Measurements from ENCODE around the gene TSR1. TPM values are rescaled to one million over a fixed set of nuclear protein-coding genes. Genes with fewer than 3 reads are reported as not detected.

The TSR1 gene
- polyA plus RNA-seq, 1 of the 3 experiments (the other 2 are of a cell fraction) = 26.7 TPM

GRCh38 chr17:2347805-2348685 is 11.8 kb upstream of the TSR1 start:
- H3K9ac ChIP-seq = no peak overlapping the region
- TF ChIP-seq MAX (IDR thresholded peaks at IDR 0.05; ENCODE audit: low read depth) (no peak), SIN3A (IDR thresholded peaks at IDR 0.05; ENCODE audit: borderline replicate concordance, low read depth, low read length) (no peak), RFX5 (IDR thresholded peaks at IDR 0.05; ENCODE audit: low read length) (peak; percentile 96)
- no peak overlapping the region for H3K4me3 ChIP-seq (ENCODE audit: low read depth in 2 of 2, low read length in 1 of 2)
- 77% methylated on average over 10 of the region's 11 CpGs for WGBS (ENCODE audit: low lambda C conversion rate)
- H3K27me3 ChIP-seq (ENCODE audit: insufficient read depth) = no peaks in the 10 kb centered on the region
- no peak overlapping the region for H2AFZ ChIP-seq (ENCODE audit: low read depth)
- H3K27ac ChIP-seq (ENCODE audit: low read depth in 2 of 2, low read length in 1 of 2) = peak overlapping the region; percentile 41 to 44; a peak in 3 of 4 replicates
- H3K4me1 ChIP-seq (ENCODE audit: control insufficient read depth in 1 of 2, insufficient read depth in 2 of 2, low read depth in 1 of 2, low read length in 1 of 2) = peaks cover 6 to 10% of the 10 kb centered on the region in 2 experiments; a peak in 2 of 4 replicates
- 0 out of 2 replicates have a peak, but pooled peaks cover 5% of the 10 kb centered on the region for H3K79me2 ChIP-seq (ENCODE audit: insufficient read depth)
- H3K9me2 ChIP-seq = no peaks in the 10 kb centered on the region
- H3K4me2 ChIP-seq = peak overlapping the region; percentile 12; the same call in 1 of the 2 replicates
- H3K9me3 ChIP-seq = no peaks in the 10 kb centered on the region
- ChIA-PET POLR2A (interaction anchor here (1.1 kb wide), 1 partner anchor 12 kb away, joined by 5 read pairs; the partner anchor contains the start of gene TSR1), CTCF (interaction anchor here (0.7 to 1.0 kb wide), 2 partner anchors 12 to 34 kb away, joined by 3 to 4 read pairs; partner anchors contain the start of gene TSR1)
- peaks cover 6 to 21% of the 10 kb centered on the region in 2 experiments for H3K36me3 ChIP-seq (replicated peaks in 1 of 2; ENCODE audit: control insufficient read depth in 1 of 2, insufficient read depth in 2 of 2, low read length in 1 of 2)
- no peaks in the 10 kb centered on the region; the same call in 1 of the 2 replicates for H4K20me1 ChIP-seq (ENCODE audit: insufficient read depth)
- peaks cover 11% of the 10 kb centered on the region for H3F3A ChIP-seq (replicated peaks; ENCODE audit: insufficient read depth)
- no peak for DNase-seq

- Histone ChIP-seq H3K4me3 (ENCODE audit: low read depth in 2 of 2, low read length in 1 of 2) (no peak overlapping the region), H3F3A (replicated peaks; ENCODE audit: insufficient read depth) (peaks cover 6% of the 10 kb centered on the region), H3K9me2 (no peaks in the 10 kb centered on the region), H2AFZ (ENCODE audit: low read depth) (no peak overlapping the region), H3K4me1 (ENCODE audit: control insufficient read depth in 1 of 2, insufficient read depth in 2 of 2, low read depth in 1 of 2, low read length in 1 of 2) (peaks cover 6 to 10% of the 10 kb centered on the region in 2 experiments; a peak in 2 of 4 replicates), H3K9ac (no peak overlapping the region), H3K9me3 (no peaks in the 10 kb centered on the region), H3K79me2 (ENCODE audit: insufficient read depth) (peaks cover 16% of the 10 kb centered on the region; the same call in 1 of the 2 replicates), H3K4me2 (no peak overlapping the region), H3K36me3 (replicated peaks in 1 of 2; ENCODE audit: control insufficient read depth in 1 of 2, insufficient read depth in 2 of 2, low read length in 1 of 2) (peaks cover 9 to 27% of the 10 kb centered on the region in 2 experiments), H3K27me3 (ENCODE audit: insufficient read depth) (no peaks in the 10 kb centered on the region), H4K20me1 (ENCODE audit: insufficient read depth) (peaks cover 12% of the 10 kb centered on the region), H3K27ac (ENCODE audit: low read depth in 2 of 2, low read length in 1 of 2) (no peak overlapping the region)
- WGBS (ENCODE audit: low lambda C conversion rate) = 100% methylated on average over 3 of the region's 8 CpGs
- ChIA-PET CTCF (interaction anchor here (0.8 to 1.7 kb wide), 3 partner anchors 37 to 70 kb away, joined by 3 to 10 read pairs (median 3); no protein-coding TSS in a partner anchor), POLR2A (no interaction called here)
- no peak for TF ChIP-seq NRF1 (IDR thresholded peaks at IDR 0.05; ENCODE audit: low read depth, low read length)
- TF ChIP-seq RXRA (IDR thresholded peaks at IDR 0.05; ENCODE audit: borderline replicate concordance, low read depth) = no peak
- no peak for DNase-seq
Measured at GRCh38 chr17:2346475-2346874, 10.2 kb upstream of the TSR1 start.

- Histone ChIP-seq H4K20me1 (ENCODE audit: insufficient read depth) (peaks cover 15% of the 10 kb centered on the region), H3K79me2 (ENCODE audit: insufficient read depth) (peaks cover 35% of the 10 kb centered on the region; the same call in 1 of the 2 replicates), H3K36me3 (replicated peaks in 1 of 2; ENCODE audit: control insufficient read depth in 1 of 2, insufficient read depth in 2 of 2, low read length in 1 of 2) (peaks cover 9 to 29% of the 10 kb centered on the region in 2 experiments), H2AFZ (ENCODE audit: low read depth) (no peak overlapping the region), H3K27me3 (ENCODE audit: insufficient read depth) (no peaks in the 10 kb centered on the region), H3K27ac (ENCODE audit: low read depth in 2 of 2, low read length in 1 of 2) (no peak overlapping the region), H3K9ac (no peak overlapping the region), H3K4me1 (ENCODE audit: control insufficient read depth in 1 of 2, insufficient read depth in 2 of 2, low read depth in 1 of 2, low read length in 1 of 2) (peaks cover 6 to 10% of the 10 kb centered on the region in 2 experiments; a peak in 2 of 4 replicates), H3K9me2 (no peaks in the 10 kb centered on the region), H3K4me3 (ENCODE audit: low read depth in 2 of 2, low read length in 1 of 2) (no peak overlapping the region), H3K4me2 (no peak overlapping the region), H3F3A (replicated peaks; ENCODE audit: insufficient read depth) (peaks cover 6% of the 10 kb centered on the region), H3K9me3 (no peaks in the 10 kb centered on the region)
- WGBS (ENCODE audit: low lambda C conversion rate) = 97% methylated on average over 10 of the region's 10 CpGs
- no peak for DNase-seq
- ChIA-PET CTCF (interaction anchor here (0.5 kb wide), 1 partner anchor 95 kb away, joined by 3 read pairs; no protein-coding TSS in a partner anchor), POLR2A (interaction anchor here (1.8 kb wide), 1 partner anchor 8 kb away, joined by 7 read pairs; the partner anchor contains the start of gene TSR1)
- TF ChIP-seq TAF1 (IDR thresholded peaks at IDR 0.05; ENCODE audit: borderline replicate concordance, low read depth, low read length) = no peak
- no peak for TF ChIP-seq USF2 (IDR thresholded peaks at IDR 0.05; ENCODE audit: borderline replicate concordance, low read depth, low read length)
- no peak for TF ChIP-seq FOSL2 (IDR thresholded peaks at IDR 0.05; ENCODE audit: borderline replicate concordance, low read depth)
- TF ChIP-seq FOXJ3 (CRISPR knock-in tag; IDR thresholded peaks at IDR 0.05) = no peak
- TF ChIP-seq EZH2phosphoT487 (IDR thresholded peaks at IDR 0.05; ENCODE audit: borderline replicate concordance, low read depth) = no peak
- TF ChIP-seq SIN3A (IDR thresholded peaks at IDR 0.05; ENCODE audit: borderline replicate concordance, low read depth, low read length) = no peak
- TF ChIP-seq JUND (IDR thresholded peaks at IDR 0.05) = no peak
- no peak for TF ChIP-seq IRF3 (IDR thresholded peaks at IDR 0.05; ENCODE audit: low read depth, low read length)
- no peak for TF ChIP-seq SMC3 (IDR thresholded peaks at IDR 0.05; ENCODE audit: low read depth, low read length)
- TF ChIP-seq RFX5 (IDR thresholded peaks at IDR 0.05; ENCODE audit: low read length) = no peak
- TF ChIP-seq FOXM1 (IDR thresholded peaks at IDR 0.05; ENCODE audit: low read depth) = no peak
- TF ChIP-seq TCF12 (IDR thresholded peaks at IDR 0.05) = no peak
- TF ChIP-seq YY1 (IDR thresholded peaks at IDR 0.05; ENCODE audit: low read depth) = no peak
Measured at GRCh38 chr17:2344528-2344927, 8.3 kb upstream of the TSR1 start.

Data from SK-N-SH (cell line).